HG02763 (cell line): ENCODE measurements around the gene ATP6V0A4.
"Not testable (repeated sequence)": the region's sequence is repeated elsewhere in the genome, so short reads cannot be mapped to it uniquely, and the experiment has no call there.

Experiments
- ATAC-seq: cut with Tn5 transposase; IDR thresholded peaks from one replicate; pipeline ENCODE4 v1.9.1; 2021; ENCODE audit warnings: mild to moderate bottlenecking, moderate library complexity; ENCODE audit not compliant: unreplicated experiment

The ATP6V0A4 gene

GRCh38 chr7:138705167-138705566 is 92.8 kb downstream of the ATP6V0A4 start:
- no peak for ATAC-seq

GRCh38 chr7:138701537-138701923 is 96.5 kb downstream of the ATP6V0A4 start:
- ATAC-seq: no peak

- no peak for ATAC-seq
Observed at GRCh38 chr7:138700857-138701536, 97.0 kb downstream of the ATP6V0A4 start, which contains the start of gene SVOPL. SVOPL (minus strand) TSS chr7:138701362; CDS start chr7:138679045, 22,317 bp downstream.

GRCh38 chr7:138699661-138700060 is 98.3 kb downstream of the ATP6V0A4 start:
- no peak for ATAC-seq

GRCh38 chr7:138698281-138698680 is 99.7 kb downstream of the ATP6V0A4 start:
- ATAC-seq: no peak

- ATAC-seq: no peak
Observed at GRCh38 chr7:138697535-138698182, 100.3 kb downstream of the ATP6V0A4 start.

GRCh38 chr7:138695776-138696175 is 102.2 kb downstream of the ATP6V0A4 start:
- ATAC-seq: not testable (repeated sequence)

GRCh38 chr7:138695106-138695505 is 102.9 kb downstream of the ATP6V0A4 start:
- no peak for ATAC-seq

- ATAC-seq: no peak
Observed at GRCh38 chr7:138691178-138691577, 106.8 kb downstream of the ATP6V0A4 start.

- ATAC-seq: no peak
Observed at GRCh38 chr7:138690495-138690894, 107.5 kb downstream of the ATP6V0A4 start.

- not testable (repeated sequence) for ATAC-seq
Observed at GRCh38 chr7:138688037-138688436, 110.0 kb downstream of the ATP6V0A4 start.

- no peak for ATAC-seq
Observed at GRCh38 chr7:138684340-138684739, 113.7 kb downstream of the ATP6V0A4 start.

- no peak for ATAC-seq
Observed at GRCh38 chr7:138679793-138680192, 118.2 kb downstream of the ATP6V0A4 start.

GRCh38 chr7:138670594-138670993 is 127.4 kb downstream of the ATP6V0A4 start:
- ATAC-seq: no peak

GRCh38 chr7:138669364-138669763 is 128.6 kb downstream of the ATP6V0A4 start:
- no peak for ATAC-seq

- no peak for ATAC-seq
Observed at GRCh38 chr7:138668946-138669345, 129.1 kb downstream of the ATP6V0A4 start.

- no peak for ATAC-seq
Observed at GRCh38 chr7:138668229-138668596, 129.8 kb downstream of the ATP6V0A4 start.

- ATAC-seq: no peak
Observed at GRCh38 chr7:138667535-138668228, 130.3 kb downstream of the ATP6V0A4 start.

- ATAC-seq: no peak
Observed at GRCh38 chr7:138666385-138666784, 131.6 kb downstream of the ATP6V0A4 start.

GRCh38 chr7:138665669-138666140 is 132.3 kb downstream of the ATP6V0A4 start:
- no peak for ATAC-seq

GRCh38 chr7:138665249-138665648 is 132.7 kb downstream of the ATP6V0A4 start:
- no peak for ATAC-seq
